Measurements from ENCODE around the gene HDAC4.

- TF ChIP-seq AFF4 (CRISPR knock-in tag; IDR thresholded peaks at IDR 0.05; ENCODE audit: borderline replicate concordance) (no peak), CTCF (IDR thresholded peaks at IDR 0.05) (no peak), ZNF138 (CRISPR knock-in tag; conservative IDR thresholded peaks at IDR 0.05) (no peak)
Observed at GRCh38 chr2:239113615-239114014, 287.2 kb downstream of the HDAC4 start.

Measured in WTC11 (cell line).